Activated T-helper 2 cell treated with anti-CD3 and anti-CD28 coated beads, Interferon-gamma antibody, Interleukin-2, Interleukin-4, amounts not matched to agents 10 μg/mL and 5 μg/mL and 100 μg/mL, durations not matched to agents 14 hours and 24 hours and 36 hours (primary cell): Measurements from ENCODE around the gene ZWILCH. TPM values are rescaled to one million over a fixed set of nuclear protein-coding genes. Genes with fewer than 3 reads are reported as not detected.

Experiments used
- DNase-seq: peaks from one replicate; pipeline ENCODE4 v3.0.0; 2021; ENCODE audit warnings: low spot score
- H3K27ac Mint-ChIP-seq: one replicate; pipeline ENCODE4 v1.8.0; 2021; ENCODE audit warnings: mixed read lengths
- H3K27me3 Mint-ChIP-seq: one replicate; pipeline ENCODE4 v1.8.0; 2021; ENCODE audit warnings: low read depth, mixed read lengths
- H3K36me3 Mint-ChIP-seq: one replicate; pipeline ENCODE4 v1.8.0; 2021; ENCODE audit warnings: low read depth, mixed read lengths
- H3K4me1 Mint-ChIP-seq: one replicate; pipeline ENCODE4 v1.8.0; 2021; ENCODE audit warnings: low read depth, mixed read lengths
- H3K4me3 Mint-ChIP-seq: one replicate; pipeline ENCODE4 v1.8.0; 2021; ENCODE audit warnings: low read depth, mild to moderate bottlenecking, moderate library complexity, mixed read lengths
- H3K9me3 Mint-ChIP-seq: one replicate; pipeline ENCODE4 v1.8.0; 2021; ENCODE audit warnings: mixed read lengths
- intact Hi-C: fragments of 100-400 bp; cut with micrococcal nuclease; formaldehyde crosslinking; loops from one replicate; pipeline ENCODE4 v1.15.1; 2023
- total RNA-seq: library from RNA; stranded (reverse); gene quantifications from 2 replicates; pipeline ENCODE4 v1.2.3, GENCODE V29; 2022

The ZWILCH gene
- total RNA-seq, 1 donor from 2014 or later, result 34.5 TPM

DNA sequence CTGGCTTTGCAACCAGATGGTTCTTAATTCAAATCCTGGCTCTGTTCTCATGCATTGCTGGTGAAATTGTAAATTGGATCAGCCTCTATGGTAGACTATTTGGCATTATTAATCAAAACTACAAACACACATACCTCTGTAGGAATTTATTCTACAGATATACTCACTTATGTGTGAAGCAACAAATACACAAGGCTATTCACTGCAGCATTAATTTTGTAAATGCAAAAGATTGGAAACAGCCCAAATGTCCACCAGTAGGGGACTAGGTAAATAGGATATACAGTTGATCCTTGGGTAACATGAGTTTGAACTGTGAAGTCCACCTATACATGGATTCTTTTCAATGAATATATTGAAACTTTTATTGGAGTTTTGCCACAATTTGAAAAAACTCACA is 90.2 kb downstream of the ZWILCH start:
- DNase-seq, result no peak
- Mint-ChIP-seq H3K27me3 (peaks cover 2% of the 10 kb centered on the region), H3K27ac (no peak overlapping the region), H3K9me3 (no peaks in the 10 kb centered on the region), H3K4me3 (no peak overlapping the region), H3K4me1 (peaks cover 7% of the 10 kb centered on the region), H3K36me3 (no peaks in the 10 kb centered on the region)
- intact Hi-C loops, result no loop called here

- DNase-seq, result no peak
- H3K4me1 Mint-ChIP-seq, result peaks cover 7% of the 10 kb centered on the region
- no peaks in the 10 kb centered on the region for H3K36me3 Mint-ChIP-seq
- intact Hi-C loops, result no loop called here
- peaks cover 2% of the 10 kb centered on the region for H3K27me3 Mint-ChIP-seq
- H3K27ac Mint-ChIP-seq, result no peak overlapping the region
- H3K9me3 Mint-ChIP-seq, result no peaks in the 10 kb centered on the region
- no peak overlapping the region for H3K4me3 Mint-ChIP-seq
These were observed 90.9 kb downstream of the ZWILCH start for GRCh38 chr15:66595931-66596545.

DNA sequence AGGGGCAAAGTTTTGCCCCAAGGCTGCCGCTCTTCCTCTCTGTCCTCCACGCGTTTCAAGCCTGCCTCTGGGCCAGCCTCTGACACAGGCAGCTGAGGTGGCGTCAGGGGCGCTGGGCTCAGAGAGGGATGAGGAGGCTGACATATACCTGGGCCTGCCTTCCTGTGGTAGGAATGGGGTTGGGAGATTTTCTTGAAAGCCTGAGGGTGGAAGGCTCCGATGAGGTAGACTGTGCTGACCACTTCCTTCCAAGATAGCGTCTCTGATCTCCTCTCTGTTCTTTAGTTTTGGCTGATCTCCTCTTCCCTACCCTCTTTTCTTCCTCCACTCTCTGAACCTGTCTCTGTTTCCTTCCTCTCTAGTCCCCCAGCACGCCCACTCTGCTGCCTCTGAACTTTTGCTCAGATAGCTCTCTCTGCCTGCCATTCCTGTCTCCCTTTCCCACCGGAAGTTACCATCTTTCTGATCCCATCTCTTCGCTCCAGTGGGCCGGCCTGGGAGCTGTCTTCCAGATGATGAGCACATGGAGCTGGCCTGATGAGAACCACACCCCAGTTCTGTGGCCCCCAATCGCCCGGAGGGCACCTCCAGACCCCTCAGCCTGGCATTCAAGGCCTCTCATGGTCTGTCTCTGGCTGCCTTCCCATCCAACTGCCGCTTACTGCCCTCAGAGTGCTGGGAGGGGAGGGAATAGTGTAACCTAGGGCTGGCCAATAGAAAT is 93.1 kb downstream of the ZWILCH start:
- Mint-ChIP-seq H3K4me1 (peaks cover 7% of the 10 kb centered on the region), H3K27ac (peak overlapping the region; percentile 47), H3K36me3 (no peaks in the 10 kb centered on the region), H3K27me3 (peaks cover 3% of the 10 kb centered on the region), H3K4me3 (no peak overlapping the region), H3K9me3 (no peaks in the 10 kb centered on the region)
- intact Hi-C loops, result no loop called here
- DNase-seq, result no peak

Other genes starting within 250 kb of the ZWILCH start
- 49.8 and 56.3 TPM in 2 replicates for gene DIS3L, start 211.8 kb upstream of the ZWILCH start, total RNA-seq
- 42.4 and 43.3 TPM in 2 replicates for gene TIPIN, start 148.6 kb upstream of the ZWILCH start, total RNA-seq
- gene MAP2K1, start 118.4 kb upstream of the ZWILCH start, total RNA-seq, result 107 and 111 TPM in 2 replicates
- 23.2 and 23.9 TPM in 2 replicates for gene SNAPC5, start 7.6 kb upstream of the ZWILCH start, total RNA-seq
- 3,297 and 3,363 TPM in 2 replicates for gene RPL4, start 471 bp upstream of the ZWILCH start, total RNA-seq
- gene LCTL, start 60.7 kb downstream of the ZWILCH start, total RNA-seq, result not detected in 2 replicates
- 0.43 and 0.57 TPM in 2 replicates for gene SMAD6, start 196.9 kb downstream of the ZWILCH start, total RNA-seq